NB4 (cell line): Measurements from ENCODE around the gene MAN2A2.

Experiments
- POLR2A ChIP-seq: IDR thresholded peaks from 2 replicates; pipeline ENCODE4 v1.6.1; 2011; ENCODE audit warnings: mild to moderate bottlenecking; ENCODE audit not compliant: insufficient read length; ENCODE audit errors: extremely low read depth
- TF ChIP-seq, protein P1 (sequence below): IDR thresholded peaks from one replicate; pipeline ENCODE4 v1.5.1; 2012; ENCODE audit warnings: low read depth, low read length
- TF ChIP-seq, protein P2 (sequence below): IDR thresholded peaks from 2 replicates; pipeline ENCODE4 v1.6.1; 2011; ENCODE audit warnings: low read depth, low read length

DNA sequence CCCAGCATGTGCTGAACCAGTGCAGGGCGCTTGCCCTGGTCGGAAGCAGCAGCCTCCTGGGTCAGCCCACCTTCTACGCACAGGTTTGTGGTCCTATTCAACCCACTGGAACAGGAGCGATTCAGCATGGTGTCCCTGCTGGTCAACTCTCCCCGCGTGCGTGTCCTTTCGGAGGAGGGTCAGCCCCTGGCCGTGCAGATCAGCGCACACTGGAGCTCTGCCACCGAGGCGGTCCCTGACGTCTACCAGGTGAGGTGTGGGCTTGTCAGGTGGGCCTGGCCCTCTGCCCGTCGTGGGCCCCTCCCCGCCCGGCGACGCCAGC, 8.2 kb downstream of the MAN2A2 start:
- TF ChIP-seq, protein P1, sequence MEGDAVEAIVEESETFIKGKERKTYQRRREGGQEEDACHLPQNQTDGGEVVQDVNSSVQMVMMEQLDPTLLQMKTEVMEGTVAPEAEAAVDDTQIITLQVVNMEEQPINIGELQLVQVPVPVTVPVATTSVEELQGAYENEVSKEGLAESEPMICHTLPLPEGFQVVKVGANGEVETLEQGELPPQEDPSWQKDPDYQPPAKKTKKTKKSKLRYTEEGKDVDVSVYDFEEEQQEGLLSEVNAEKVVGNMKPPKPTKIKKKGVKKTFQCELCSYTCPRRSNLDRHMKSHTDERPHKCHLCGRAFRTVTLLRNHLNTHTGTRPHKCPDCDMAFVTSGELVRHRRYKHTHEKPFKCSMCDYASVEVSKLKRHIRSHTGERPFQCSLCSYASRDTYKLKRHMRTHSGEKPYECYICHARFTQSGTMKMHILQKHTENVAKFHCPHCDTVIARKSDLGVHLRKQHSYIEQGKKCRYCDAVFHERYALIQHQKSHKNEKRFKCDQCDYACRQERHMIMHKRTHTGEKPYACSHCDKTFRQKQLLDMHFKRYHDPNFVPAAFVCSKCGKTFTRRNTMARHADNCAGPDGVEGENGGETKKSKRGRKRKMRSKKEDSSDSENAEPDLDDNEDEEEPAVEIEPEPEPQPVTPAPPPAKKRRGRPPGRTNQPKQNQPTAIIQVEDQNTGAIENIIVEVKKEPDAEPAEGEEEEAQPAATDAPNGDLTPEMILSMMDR: no peak
- TF ChIP-seq, protein P2, sequence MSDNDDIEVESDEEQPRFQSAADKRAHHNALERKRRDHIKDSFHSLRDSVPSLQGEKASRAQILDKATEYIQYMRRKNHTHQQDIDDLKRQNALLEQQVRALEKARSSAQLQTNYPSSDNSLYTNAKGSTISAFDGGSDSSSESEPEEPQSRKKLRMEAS: no peak
- no peak for TF ChIP-seq POLR2A
